Effector CD4-positive, alpha-beta T cell (primary cell): ENCODE results near the gene LRRC63.
"Not testable (repeated sequence)": the region's sequence is repeated elsewhere in the genome, so short reads cannot be mapped to it uniquely, and the experiment has no call there.

Experiments used
- DNase-seq: peaks from one replicate; pipeline ENCODE4 v3.0.0-alpha.2; 2020
- total RNA-seq: gene quantifications from one replicate; lab custom pipeline; 2026; lab: John Stamatoyannopoulos, UW

LRRC63 gene, protein sequence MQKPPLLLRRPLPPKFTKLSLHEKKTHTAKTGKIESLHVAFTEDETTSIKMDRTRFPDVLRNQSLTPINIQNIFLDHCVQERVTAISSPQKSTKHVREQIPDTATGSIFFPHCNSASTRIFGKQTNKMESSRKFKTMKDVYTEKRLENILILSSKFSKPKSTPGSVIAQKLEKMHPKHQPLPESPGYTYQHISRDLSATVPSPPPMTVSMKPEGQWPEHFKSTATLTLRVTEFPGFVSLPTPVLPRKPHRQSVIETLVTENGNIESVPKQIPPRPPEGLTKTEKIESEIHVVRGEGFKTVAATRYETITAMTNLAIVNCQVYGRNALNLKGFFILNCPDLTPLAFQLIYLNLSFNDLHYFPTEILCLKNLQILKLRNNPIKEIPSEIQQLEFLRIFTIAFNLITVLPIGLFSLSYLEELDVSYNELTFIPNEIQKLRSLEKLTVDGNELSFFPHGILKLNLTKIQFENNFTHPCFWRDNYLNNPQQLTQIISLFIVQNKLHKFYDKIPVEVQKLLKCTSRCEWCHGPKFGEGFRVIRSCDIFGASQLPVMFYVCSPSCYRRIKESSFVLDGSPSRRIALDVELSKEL
- 0.75 reads per million for total RNA-seq

DNA sequence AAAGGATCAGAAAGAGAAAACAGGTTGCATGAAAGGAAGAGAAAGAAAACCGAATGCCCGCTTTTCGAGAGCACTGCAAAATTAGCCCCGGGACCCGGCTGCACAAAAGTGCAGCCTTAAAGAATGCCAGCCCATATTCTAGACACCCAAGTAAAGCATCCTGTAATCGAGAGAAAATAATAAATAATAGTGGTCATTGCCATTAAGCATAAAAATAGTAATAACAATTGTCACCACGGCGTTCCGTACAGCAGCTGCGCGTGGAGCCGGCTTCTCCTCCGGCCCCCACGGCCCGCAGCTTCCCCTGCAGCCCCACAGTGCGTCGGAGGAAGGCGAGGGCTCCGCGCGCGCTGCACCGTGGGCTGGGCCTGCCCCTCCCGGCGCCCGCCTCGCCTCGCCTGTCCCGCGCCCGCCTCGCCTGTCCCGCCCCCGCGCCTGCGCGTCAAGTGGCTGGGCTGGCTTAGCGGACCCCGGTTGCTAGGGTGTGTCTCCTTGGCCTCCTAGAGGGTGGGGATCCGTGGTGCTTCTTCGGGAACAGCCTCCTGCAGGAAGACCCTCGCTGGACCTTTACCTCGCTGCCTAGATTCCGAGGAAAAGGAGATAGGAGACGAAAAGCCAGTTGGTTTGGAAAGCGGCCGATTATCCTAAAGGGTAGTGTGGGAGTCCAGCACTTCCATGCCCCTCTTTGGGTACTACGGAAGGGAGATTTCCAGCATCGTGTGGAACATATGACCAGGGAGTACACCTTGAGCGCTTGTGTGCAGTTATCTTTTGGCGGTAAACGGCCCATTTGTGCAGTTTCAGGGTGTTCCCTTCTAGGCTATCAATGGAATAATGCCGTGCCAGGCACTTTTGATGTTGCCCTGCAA, at the start of gene LRRC63:
LRRC63 (plus strand) TSS at position 446 of the 869 bp plus-strand sequence. CDS start 1,107 bp downstream, outside the sequence.
- DNase-seq: peak; percentile 70

GRCh38 chr13:46162741-46163140, 49.0 kb upstream of the LRRC63 start:
- not testable (repeated sequence) for DNase-seq

- no peak for DNase-seq
Measured at GRCh38 chr13:46164661-46165060, 47.1 kb upstream of the LRRC63 start.

GRCh38 chr13:46165485-46166223, 46.1 kb upstream of the LRRC63 start:
- no peak for DNase-seq

GRCh38 chr13:46166224-46166584, 45.5 kb upstream of the LRRC63 start:
- no peak for DNase-seq

DNA sequence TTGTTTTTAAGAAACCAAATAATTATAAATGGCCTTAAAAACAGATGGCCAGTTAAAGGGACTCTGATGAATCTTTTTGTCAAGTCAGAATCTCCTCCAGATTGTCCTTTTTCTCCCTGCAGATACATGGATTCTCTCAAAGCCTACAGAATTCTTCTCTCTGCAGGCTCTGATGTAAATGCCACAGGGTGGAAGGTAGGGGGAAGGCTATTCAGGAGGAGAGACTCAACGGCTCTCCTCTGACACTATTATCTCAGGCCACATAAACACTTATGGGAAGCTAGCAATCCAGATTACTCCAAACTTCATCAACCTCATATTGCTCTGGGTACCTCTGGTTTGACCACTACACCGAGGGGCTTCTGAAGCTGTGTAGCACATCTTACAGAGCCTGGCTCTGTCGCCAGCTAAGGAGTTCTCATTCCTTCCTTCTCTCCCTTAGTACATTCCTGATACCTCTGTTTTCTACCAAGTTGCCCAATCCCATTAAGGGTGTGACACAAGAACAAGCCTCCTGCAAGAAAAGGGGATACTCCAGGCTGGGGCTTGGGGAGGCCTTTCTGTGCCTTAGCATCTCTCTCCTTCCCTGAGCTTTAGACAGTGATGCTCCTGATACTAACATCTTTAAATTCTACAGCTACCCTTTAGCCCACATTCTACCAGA, 44.6 kb upstream of the LRRC63 start:
- no peak for DNase-seq

GRCh38 chr13:46168341-46168740, 43.4 kb upstream of the LRRC63 start:
- no peak for DNase-seq

DNA sequence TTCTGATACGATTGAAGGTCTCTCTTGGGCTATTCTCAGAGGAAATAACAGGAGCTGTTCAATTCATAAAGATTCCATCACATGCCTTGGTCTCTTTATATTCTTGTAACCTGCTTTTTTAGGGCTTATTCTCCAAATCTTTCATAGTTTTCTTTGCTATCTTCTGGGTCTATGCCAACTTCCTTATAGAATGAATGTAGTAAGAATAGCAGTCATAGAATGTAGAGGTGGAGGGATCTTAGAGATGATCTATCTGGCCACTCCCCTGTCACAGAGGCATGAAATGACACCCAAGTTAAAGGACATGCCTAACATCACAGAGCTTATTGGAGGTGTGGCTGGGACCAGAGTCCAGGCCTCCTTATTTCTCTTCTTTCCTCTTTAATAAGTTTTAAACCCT, 42.9 kb upstream of the LRRC63 start:
- no peak for DNase-seq

DNA sequence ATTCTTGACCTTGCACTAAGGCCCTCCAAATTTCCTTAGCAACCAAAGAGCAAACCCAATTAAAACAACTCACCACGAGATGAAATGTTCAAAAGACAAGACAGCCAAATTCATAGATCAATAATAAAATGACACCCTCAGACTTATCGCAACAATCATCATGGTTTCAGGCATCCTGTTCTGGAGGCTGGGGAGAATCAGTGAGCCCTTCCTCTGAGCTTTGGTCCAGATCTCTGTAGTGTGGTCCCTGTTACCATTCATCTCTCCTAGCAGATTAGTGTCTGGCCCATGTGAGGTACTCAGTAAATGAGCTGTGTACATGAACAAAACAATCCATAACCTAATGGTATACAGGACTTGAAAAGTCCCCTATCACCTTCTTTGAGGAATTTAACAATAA, 42.0 kb upstream of the LRRC63 start:
- DNase-seq: no peak

- no peak for DNase-seq
Measured at GRCh38 chr13:46170268-46170667, 41.5 kb upstream of the LRRC63 start.

DNA sequence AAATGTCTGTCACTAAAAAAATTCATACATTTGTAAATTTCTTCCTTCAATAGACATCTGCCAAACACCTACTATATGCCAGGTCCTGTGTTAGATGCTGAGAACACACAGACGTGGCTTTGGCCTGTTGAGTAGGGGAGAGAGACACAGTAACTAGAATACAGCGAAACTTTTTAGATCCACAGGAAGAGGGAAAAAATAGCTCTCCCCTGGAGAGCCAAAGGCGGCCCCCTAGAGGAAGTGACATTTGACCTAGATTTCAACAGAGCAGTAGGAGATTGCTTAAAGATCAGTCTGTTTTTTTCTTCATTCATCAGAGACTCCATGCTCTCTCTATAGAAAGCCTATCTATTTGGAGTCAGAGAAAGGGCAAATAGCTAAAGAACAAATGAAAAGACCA, 41.0 kb upstream of the LRRC63 start:
- no peak for DNase-seq

DNA sequence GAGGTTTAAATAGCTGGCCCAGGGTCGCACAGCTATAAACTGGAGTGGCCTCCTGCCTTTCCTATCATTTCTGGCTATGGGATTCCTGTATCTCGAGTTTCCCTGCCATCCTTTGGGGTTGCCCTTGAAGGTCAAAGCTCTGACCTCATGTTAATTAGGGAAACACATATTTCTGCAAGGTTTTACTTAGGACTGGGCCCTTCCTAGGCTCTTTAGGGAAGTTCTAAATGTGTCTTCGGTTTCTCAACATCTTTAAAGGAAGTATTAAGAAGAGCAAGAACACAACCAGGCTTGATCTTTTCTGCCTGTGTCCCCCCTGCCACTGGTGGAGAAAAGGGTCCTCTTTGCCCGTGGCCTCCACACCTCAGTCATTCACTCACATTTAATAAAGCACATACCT, 40.5 kb upstream of the LRRC63 start:
- DNase-seq: no peak

- DNase-seq: no peak
Measured at GRCh38 chr13:46171739-46172138, 40.0 kb upstream of the LRRC63 start.

- peak; percentile 46 for DNase-seq
Measured at GRCh38 chr13:46172531-46172991, 39.2 kb upstream of the LRRC63 start.

DNA sequence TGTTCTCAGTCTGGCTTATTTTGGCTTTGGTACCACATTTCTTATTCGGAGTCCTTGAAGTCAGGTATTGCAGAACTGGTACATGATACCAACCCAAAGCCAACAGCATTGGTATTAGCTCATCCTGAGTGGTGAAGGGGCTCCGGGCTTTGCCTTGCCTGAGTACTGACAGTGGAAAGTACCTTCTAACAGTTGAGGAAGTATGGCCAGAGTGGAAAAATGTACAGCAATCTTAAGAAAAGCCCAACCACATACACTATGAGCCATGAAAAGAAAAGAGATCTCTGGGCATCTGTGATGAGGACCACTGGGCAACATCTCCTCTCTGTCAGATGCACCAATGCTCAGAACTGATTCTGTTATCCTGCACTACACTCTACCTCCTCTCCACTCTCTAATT, 38.1 kb upstream of the LRRC63 start:
- no peak for DNase-seq

GRCh38 chr13:46176756-46177155, 35.0 kb upstream of the LRRC63 start:
- DNase-seq: no peak

GRCh38 chr13:46178143-46178542, 33.6 kb upstream of the LRRC63 start:
- no peak for DNase-seq

DNA sequence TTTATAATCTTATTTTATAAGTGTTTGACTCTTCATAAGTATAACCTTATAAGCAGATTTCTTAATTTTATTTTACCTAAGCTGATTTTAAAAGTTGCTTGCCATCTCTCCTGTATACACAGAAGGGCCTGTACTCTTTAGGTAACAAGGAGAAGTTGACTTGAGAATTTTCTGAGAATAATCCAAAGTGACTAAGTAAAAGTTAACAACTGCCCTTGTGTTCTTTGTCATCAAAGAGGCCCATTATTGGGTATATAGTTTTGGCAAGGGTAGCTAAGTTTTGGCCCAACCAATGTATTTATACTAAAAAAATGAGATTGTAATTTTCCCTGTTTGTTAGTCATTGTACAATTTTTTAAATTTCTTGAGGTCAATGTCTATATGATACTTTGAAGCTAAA, 32.9 kb upstream of the LRRC63 start:
- no peak for DNase-seq

GRCh38 chr13:46179491-46179908, 32.2 kb upstream of the LRRC63 start:
- DNase-seq: peak; percentile 66

GRCh38 chr13:46179969-46180763, 31.6 kb upstream of the LRRC63 start:
- DNase-seq: no peak

- no peak for DNase-seq
Measured at GRCh38 chr13:46181377-46181839, 30.3 kb upstream of the LRRC63 start.
